HCT116 (cell line): Measurements from ENCODE around the gene MEGF10. TPM values are rescaled to one million over a fixed set of nuclear protein-coding genes. Genes with fewer than 3 reads are reported as not detected.

Experiments
- ATAC-seq: fragments of 200-7000 bp; cut with Tn5 transposase; 2 replicates; pipeline ENCODE4 v1.9.1; 2020; ENCODE audit warnings: mild to moderate bottlenecking, moderate library complexity
- BruUV-seq: library from RNA; stranded (reverse); fragments of 400-500 nt; replicated peaks from 2 replicates; lab custom pipeline; 2021; lab: Mats Ljungman, UMichigan
- CTCF ChIA-PET: fragments of 300-600 bp; sonication (Branson Sonifier 250); formaldehyde crosslinking; loops from one replicate; lab custom pipeline; 2021; ENCODE audit warnings: antibody characterized with exemption; lab: Charles Lee
- POLR2A ChIA-PET: fragments of 300-600, 350-600 bp; sonication (Branson Sonifier 250); formaldehyde crosslinking; loops from one replicate; lab custom pipeline; 2021; ENCODE audit warnings: antibody characterized with exemption; lab: Charles Lee
- RAD21 ChIA-PET, 2 experiments: fragments of 300-600 bp; sonication (Branson Sonifier 250); formaldehyde crosslinking; loops; one replicate each; lab custom pipeline; 2023; ENCODE audit warnings: low total read pairs in 2 of 2; ENCODE audit not compliant: uncharacterized antibody in 2 of 2, unreplicated experiment in 2 of 2, low non-redundant PET in 1 of 2; lab: Charles Lee
- DNase-seq: peaks from one replicate; pipeline ENCODE4 v3.0.0-alpha.2; 2010; ENCODE audit warnings: low read depth, low spot score
- H2AFZ ChIP-seq: fragments of 200-600 bp; shearing (Covaris generic), sonication (generic); 2 replicates; pipeline ENCODE4 v1.6.1; 2017; ENCODE audit warnings: low read depth, mixed run types, mixed read lengths, antibody characterized with exemption, low read length; ENCODE audit not compliant: poor library complexity, severe bottlenecking
- H3K27ac ChIP-seq: 2 replicates; pipeline ENCODE4 v1.5.1; 2012; ENCODE audit warnings: low read depth, low read length
- H3K27me3 ChIP-seq: fragments of 200-600 bp; sonication (generic); 2 replicates; pipeline ENCODE4 v1.6.1; 2016; ENCODE audit warnings: mixed run types, low read length, mixed read lengths; ENCODE audit not compliant: insufficient read depth
- H3K36me3 ChIP-seq, 2 experiments: fragments of 200-500 bp in 1 of 2; fragments of 200-600 bp in 1 of 2; sonication (Bioruptor generic) in 1 of 2; sonication (generic) in 1 of 2; 2 replicates each; pipeline versions ENCODE4 v1.5.1 to v1.6.1; 2014 to 2016; ENCODE audit warnings: low read length in 2 of 2, inconsistent platforms in 1 of 2, mixed read lengths in 1 of 2, mixed run types in 1 of 2; ENCODE audit not compliant: insufficient read depth in 2 of 2, control insufficient read depth in 1 of 2
- H3K4me1 ChIP-seq, 2 experiments: fragments of 200-600 bp in 1 of 2; sonication (generic) in 1 of 2; 2 replicates each; pipeline versions ENCODE4 v1.5.1 to v1.6.1; 2012 to 2017; ENCODE audit warnings: low read length in 2 of 2, inconsistent platforms in 1 of 2, mild to moderate bottlenecking in 1 of 2, mixed read lengths in 1 of 2, mixed run types in 1 of 2, moderate library complexity in 1 of 2; ENCODE audit not compliant: insufficient read depth in 2 of 2, control insufficient read depth in 1 of 2
- H3K4me2 ChIP-seq: fragments of 200-600 bp; sonication (generic); 2 replicates; pipeline ENCODE4 v1.6.1; 2017; ENCODE audit warnings: mixed run types, low read length, mixed read lengths
- H3K4me3 ChIP-seq, 2 experiments: fragments of 200-600 bp in 1 of 2; sonication (generic) in 1 of 2; replicated peaks in 1 of 2; 2 replicates each; pipeline ENCODE4 v1.5.1; 2011 to 2016; ENCODE audit warnings: low read length in 2 of 2, control low read depth in 1 of 2, low read depth in 1 of 2, mild to moderate bottlenecking in 1 of 2, mixed read lengths in 1 of 2, mixed run types in 1 of 2
- H3K79me2 ChIP-seq: fragments of 200-600 bp; sonication (generic); 2 replicates; pipeline ENCODE4 v1.6.1; 2017; ENCODE audit warnings: mild to moderate bottlenecking, mixed run types, low read length, moderate library complexity, mixed read lengths; ENCODE audit not compliant: insufficient read depth
- H3K9ac ChIP-seq: fragments of 200-600 bp; sonication (generic); 2 replicates; pipeline ENCODE4 v1.6.1; 2016; ENCODE audit warnings: low read length, mixed read lengths
- H3K9me2 ChIP-seq: fragments of 200-600 bp; sonication (generic), shearing (Covaris generic); 2 replicates; pipeline ENCODE4 v1.6.1; 2017; ENCODE audit warnings: mixed run types, mild to moderate bottlenecking, moderate library complexity; ENCODE audit not compliant: insufficient read depth
- H3K9me3 ChIP-seq, 2 experiments: fragments of 200-500 bp in 1 of 2; fragments of 200-600 bp in 1 of 2; sonication (Bioruptor generic) in 1 of 2; sonication (generic) in 1 of 2; 2 replicates each; pipeline ENCODE4 v1.6.1; 2014 to 2017; ENCODE audit warnings: low read length in 2 of 2, mixed read lengths in 2 of 2, inconsistent platforms in 1 of 2, low read depth in 1 of 2, mild to moderate bottlenecking in 1 of 2, mixed run types in 1 of 2, moderate library complexity in 1 of 2; ENCODE audit not compliant: control insufficient read depth in 1 of 2, insufficient read depth in 1 of 2
- H4K20me1 ChIP-seq: fragments of 200-600 bp; sonication (generic), shearing (Covaris generic); 2 replicates; pipeline ENCODE4 v1.6.1; 2017; ENCODE audit warnings: mixed run types, mild to moderate bottlenecking, moderate library complexity; ENCODE audit not compliant: insufficient read depth
- ATF3 ChIP-seq: IDR thresholded peaks from 2 replicates; pipeline ENCODE4 v1.6.1; 2012
- CBX3 ChIP-seq: IDR thresholded peaks from 2 replicates; pipeline ENCODE4 v1.6.1; 2012; ENCODE audit warnings: low read depth
- EZH2phosphoT487 ChIP-seq: fragments of 200-600 bp; IDR thresholded peaks from 2 replicates; pipeline ENCODE4 v1.6.1; 2018; ENCODE audit warnings: antibody characterized with exemption, borderline replicate concordance
- FOSL1 ChIP-seq: IDR thresholded peaks from 2 replicates; pipeline ENCODE4 v1.6.1; 2012; ENCODE audit warnings: low read depth
- POLR2AphosphoS5 ChIP-seq: IDR thresholded peaks from 2 replicates; pipeline ENCODE4 v1.6.1; 2011; ENCODE audit warnings: mild to moderate bottlenecking, low read depth, low read length, moderate library complexity
- RAD21 ChIP-seq: IDR thresholded peaks from 2 replicates; pipeline ENCODE4 v1.6.1; 2012; ENCODE audit warnings: low read depth, mild to moderate bottlenecking
- REST ChIP-seq: IDR thresholded peaks from 2 replicates; pipeline ENCODE4 v1.6.1; 2012; ENCODE audit warnings: low read depth
- SIN3A ChIP-seq: IDR thresholded peaks from 2 replicates; pipeline ENCODE4 v1.6.1; 2012; ENCODE audit warnings: low read depth
- SRF ChIP-seq: IDR thresholded peaks from 2 replicates; pipeline ENCODE4 v1.6.1; 2012; ENCODE audit warnings: low read depth
- ZNF274 ChIP-seq: fragments of 200-500 bp; sonication (Bioruptor generic); IDR thresholded peaks from 2 replicates; pipeline ENCODE4 v1.6.1; 2014; ENCODE audit warnings: mild to moderate bottlenecking, low read depth, low read length, inconsistent platforms
- intact Hi-C: fragments of 100-400 bp; cut with micrococcal nuclease; formaldehyde crosslinking; loops from 2 replicates; pipeline ENCODE4 v1.10.0; 2022
- total RNA-seq: library from RNA; stranded (reverse); gene quantifications from one replicate; pipeline ENCODE4 v1.2.1, GENCODE V29; 2021; ENCODE audit not compliant: unreplicated experiment

MEGF10 gene
- total RNA-seq, 1 experiment from 2014 or later, result 0.02 TPM

- TF ChIP-seq RAD21, result no peak
- TF ChIP-seq SIN3A, result no peak
- TF ChIP-seq EZH2phosphoT487, result no peak
Measured at GRCh38 chr5:127400946-127401670, 110.5 kb downstream of the MEGF10 start (continued).

GRCh38 chr5:127402361-127402760, 111.8 kb downstream of the MEGF10 start:
- Histone ChIP-seq H3K36me3 (no peaks in the 10 kb centered on the region), H3K4me1 (no peaks in the 10 kb centered on the region), H3K9me3 (no peaks in the 10 kb centered on the region), H3K9me2 (no peaks in the 10 kb centered on the region), H3K27ac (no peak overlapping the region), H3K27me3 (peaks cover 8% of the 10 kb centered on the region; the same call in 1 of the 2 replicates), H3K4me3 (no peak overlapping the region), H3K9ac (no peak overlapping the region), H2AFZ (no peak overlapping the region), H3K79me2 (no peaks in the 10 kb centered on the region), H4K20me1 (no peaks in the 10 kb centered on the region), H3K4me2 (no peak overlapping the region)
- no peak for ATAC-seq
- intact Hi-C loops, result no loop called here
- no peak for TF ChIP-seq REST
- TF ChIP-seq SRF, result no peak
- TF ChIP-seq POLR2AphosphoS5, result no peak
- no peak for TF ChIP-seq CBX3
- no peak for TF ChIP-seq SIN3A
- TF ChIP-seq ZNF274, result no peak
- TF ChIP-seq ATF3, result no peak
- no peak for TF ChIP-seq FOSL1
- CTCF ChIA-PET, result no interaction called here
- POLR2A ChIA-PET, result no interaction called here
- RAD21 ChIA-PET, result no interaction called here
- no TSS peak for BruUV-seq
- DNase-seq, result no peak
